HUDEP-2 (cell line): ENCODE measurements around the gene BEND7.

Experiments used
- DNase-seq, 76 experiments: peaks; one replicate each; lab custom pipeline; 2025; ENCODE audit not compliant: unreplicated experiment in 76 of 76; lab: John Stamatoyannopoulos, UW

BEND7 gene

GRCh38 chr10:13521026-13521425 is 7.8 kb downstream of the BEND7 start:
- DNase-seq: no peak

GRCh38 chr10:13520194-13520593 is 8.6 kb downstream of the BEND7 start:
- no peak for DNase-seq

GRCh38 chr10:13518076-13518692 is 10.6 kb downstream of the BEND7 start:
- peak in 6 of 76 experiments; percentile 2 to 13 (median 8) for DNase-seq

- no peak for DNase-seq
Observed at GRCh38 chr10:13517675-13518074, 11.1 kb downstream of the BEND7 start.

GRCh38 chr10:13516176-13516575 is 12.6 kb downstream of the BEND7 start:
- no peak for DNase-seq

GRCh38 chr10:13515467-13515866 is 13.3 kb downstream of the BEND7 start:
- no peak for DNase-seq

- DNase-seq: no peak
Observed at GRCh38 chr10:13514296-13514695, 14.5 kb downstream of the BEND7 start.

GRCh38 chr10:13512564-13512963 is 16.2 kb downstream of the BEND7 start:
- DNase-seq: no peak

GRCh38 chr10:13511409-13511808 is 17.4 kb downstream of the BEND7 start:
- DNase-seq: no peak

- no peak for DNase-seq
Observed at GRCh38 chr10:13505052-13505680, 23.6 kb downstream of the BEND7 start.

GRCh38 chr10:13503745-13504463 is 24.9 kb downstream of the BEND7 start:
- no peak for DNase-seq

- DNase-seq: no peak
Observed at GRCh38 chr10:13502380-13502779, 26.4 kb downstream of the BEND7 start.

GRCh38 chr10:13500201-13500600 is 28.6 kb downstream of the BEND7 start:
- no peak for DNase-seq

GRCh38 chr10:13499150-13499549 is 29.7 kb downstream of the BEND7 start:
- DNase-seq: no peak

- DNase-seq: no peak
Observed at GRCh38 chr10:13496931-13497330, 31.9 kb downstream of the BEND7 start.

GRCh38 chr10:13496164-13496563 is 32.6 kb downstream of the BEND7 start:
- no peak for DNase-seq

- DNase-seq: no peak
Observed at GRCh38 chr10:13492493-13493180, 36.2 kb downstream of the BEND7 start.

GRCh38 chr10:13491747-13492360 is 37.0 kb downstream of the BEND7 start:
- no peak for DNase-seq

GRCh38 chr10:13490503-13490902 is 38.3 kb downstream of the BEND7 start:
- no peak for DNase-seq

- no peak for DNase-seq
Observed at GRCh38 chr10:13489035-13489599, 39.7 kb downstream of the BEND7 start.

- no peak for DNase-seq
Observed at GRCh38 chr10:13485623-13486022, 43.2 kb downstream of the BEND7 start.
